Activated naive CD8-positive, alpha-beta T cell treated with anti-CD3 and anti-CD28 coated beads for 36 hours (primary cell): ENCODE data around the gene KLF15. TPM values are rescaled to one million over a fixed set of nuclear protein-coding genes. Genes with fewer than 3 reads are reported as not detected.

Experiments
- DNase-seq: peaks from one replicate; pipeline ENCODE4 v3.0.0; 2021
- H3K27ac Mint-ChIP-seq: one replicate; pipeline ENCODE4 v1.8.0; 2022; ENCODE audit warnings: mild to moderate bottlenecking, moderate library complexity, mixed read lengths
- H3K27me3 Mint-ChIP-seq: one replicate; pipeline ENCODE4 v1.8.0; 2022; ENCODE audit warnings: mild to moderate bottlenecking, mixed read lengths
- H3K36me3 Mint-ChIP-seq: one replicate; pipeline ENCODE4 v1.8.0; 2021; ENCODE audit warnings: mild to moderate bottlenecking, mixed read lengths
- H3K4me1 Mint-ChIP-seq: one replicate; pipeline ENCODE4 v1.8.0; 2021; ENCODE audit warnings: mixed read lengths
- H3K4me3 Mint-ChIP-seq: one replicate; pipeline ENCODE4 v1.8.0; 2022; ENCODE audit warnings: mild to moderate bottlenecking, moderate library complexity, mixed read lengths
- H3K9me3 Mint-ChIP-seq: one replicate; pipeline ENCODE4 v1.8.0; 2022; ENCODE audit warnings: mixed read lengths
- total RNA-seq, 2 experiments: library from RNA; stranded (reverse); gene quantifications; one replicate each; pipeline ENCODE4 v1.2.3, GENCODE V29; 2021

The KLF15 gene
- total RNA-seq, 2 experiments from 2014 or later = 0.41 to 0.42 TPM

DNA sequence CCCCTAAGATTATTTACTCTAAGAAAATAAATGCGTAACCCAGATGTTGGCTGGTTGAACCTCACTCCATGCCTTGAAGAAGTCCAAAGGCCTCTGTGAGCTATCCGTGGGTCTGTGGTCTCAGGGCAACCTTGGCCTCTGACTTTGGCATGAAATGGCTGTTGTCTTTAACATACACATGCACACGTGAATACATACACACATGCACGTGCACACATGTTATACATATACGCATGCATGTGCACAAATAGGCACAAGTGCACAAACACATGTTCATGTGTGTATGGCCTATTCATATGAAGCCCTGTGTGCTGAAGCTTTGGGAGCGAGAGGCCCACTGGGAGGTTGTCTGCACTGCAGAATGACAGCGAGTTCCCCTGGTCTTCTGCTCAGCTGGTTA, 50.8 kb downstream of the KLF15 start:
- no peak overlapping the region for H3K27ac Mint-ChIP-seq
- no peak overlapping the region for H3K4me3 Mint-ChIP-seq
- peaks cover 14% of the 10 kb centered on the region for H3K9me3 Mint-ChIP-seq
- peaks cover 12% of the 10 kb centered on the region for H3K27me3 Mint-ChIP-seq
- no peaks in the 10 kb centered on the region for H3K36me3 Mint-ChIP-seq
- DNase-seq = no peak
- no peaks in the 10 kb centered on the region for H3K4me1 Mint-ChIP-seq

DNA sequence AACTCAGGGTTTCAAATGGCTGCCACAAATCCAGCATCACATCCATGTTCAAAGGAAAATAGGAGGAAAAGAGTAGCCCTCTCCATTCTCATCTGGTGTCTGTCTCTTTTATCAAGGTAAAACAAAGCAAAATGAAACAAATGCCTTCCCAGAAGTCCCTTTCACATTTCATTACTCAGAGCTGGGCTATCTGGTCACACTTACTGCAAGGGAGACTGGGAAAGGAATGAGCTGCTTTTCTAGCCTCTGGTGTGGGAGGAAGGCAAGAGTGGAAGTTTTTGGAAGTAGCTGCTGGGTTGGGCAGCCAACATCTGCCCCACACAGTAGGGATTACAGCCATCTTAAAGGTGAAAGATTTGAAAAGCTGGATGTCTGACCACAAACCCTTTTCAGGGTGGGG, 51.8 kb downstream of the KLF15 start:
- Mint-ChIP-seq H3K27ac (no peak overlapping the region), H3K9me3 (peaks cover 14% of the 10 kb centered on the region), H3K27me3 (peaks cover 12% of the 10 kb centered on the region), H3K4me3 (no peak overlapping the region), H3K36me3 (no peaks in the 10 kb centered on the region), H3K4me1 (no peaks in the 10 kb centered on the region)
- DNase-seq = no peak

- Mint-ChIP-seq H3K4me1 (no peaks in the 10 kb centered on the region), H3K9me3 (peaks cover 14% of the 10 kb centered on the region), H3K36me3 (no peaks in the 10 kb centered on the region), H3K27me3 (peaks cover 12% of the 10 kb centered on the region), H3K27ac (no peak overlapping the region), H3K4me3 (no peak overlapping the region)
- DNase-seq = no peak
Observed at GRCh38 chr3:126304704-126305103, 52.5 kb downstream of the KLF15 start.

- Mint-ChIP-seq H3K27ac (no peak overlapping the region), H3K4me1 (no peaks in the 10 kb centered on the region), H3K9me3 (peaks cover 14% of the 10 kb centered on the region), H3K36me3 (no peaks in the 10 kb centered on the region), H3K4me3 (no peak overlapping the region), H3K27me3 (peaks cover 13% of the 10 kb centered on the region)
- DNase-seq = no peak
Observed at GRCh38 chr3:126304291-126304690, 52.9 kb downstream of the KLF15 start.

DNA sequence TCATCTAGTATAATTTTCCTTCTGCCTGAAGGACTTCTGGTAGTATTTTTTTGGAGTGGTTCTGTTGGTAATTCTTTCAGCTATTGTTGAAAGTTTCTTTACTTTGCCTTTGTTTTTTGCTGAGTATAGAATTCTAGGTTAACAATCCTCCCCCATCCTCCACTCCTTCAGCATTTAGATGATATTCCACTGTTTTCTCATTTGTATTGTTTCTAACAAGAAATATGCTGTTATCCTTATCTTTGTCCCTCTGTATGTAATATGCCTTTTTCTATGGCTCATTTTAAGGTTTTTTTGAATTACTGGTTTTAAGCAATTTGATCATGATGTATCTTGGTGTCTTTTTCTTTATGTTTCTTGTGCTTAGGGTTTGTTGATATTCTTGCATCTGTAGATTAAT, 53.9 kb downstream of the KLF15 start:
- Mint-ChIP-seq H3K9me3 (peaks cover 14% of the 10 kb centered on the region), H3K4me1 (no peaks in the 10 kb centered on the region), H3K27me3 (peaks cover 21% of the 10 kb centered on the region), H3K4me3 (no peak overlapping the region), H3K36me3 (no peaks in the 10 kb centered on the region), H3K27ac (no peak overlapping the region)
- no peak for DNase-seq

- H3K9me3 Mint-ChIP-seq = peaks cover 14% of the 10 kb centered on the region
Observed at GRCh38 chr3:126300761-126301481, 56.3 kb downstream of the KLF15 start.

GRCh38 chr3:126300001-126300760, 57.0 kb downstream of the KLF15 start:
- Mint-ChIP-seq H3K27ac (no peak overlapping the region), H3K9me3 (peaks cover 14% of the 10 kb centered on the region), H3K4me3 (no peak overlapping the region), H3K36me3 (no peaks in the 10 kb centered on the region), H3K27me3 (peaks cover 14% of the 10 kb centered on the region), H3K4me1 (no peaks in the 10 kb centered on the region)
- no peak for DNase-seq

More at GRCh38 chr3:126300761-126301481, 56.3 kb downstream of the KLF15 start:
- H3K27me3 Mint-ChIP-seq = peaks cover 21% of the 10 kb centered on the region
- no peak overlapping the region for H3K27ac Mint-ChIP-seq
- H3K36me3 Mint-ChIP-seq = no peaks in the 10 kb centered on the region
- no peak overlapping the region for H3K4me3 Mint-ChIP-seq
- DNase-seq = no peak
- H3K4me1 Mint-ChIP-seq = no peaks in the 10 kb centered on the region

DNA sequence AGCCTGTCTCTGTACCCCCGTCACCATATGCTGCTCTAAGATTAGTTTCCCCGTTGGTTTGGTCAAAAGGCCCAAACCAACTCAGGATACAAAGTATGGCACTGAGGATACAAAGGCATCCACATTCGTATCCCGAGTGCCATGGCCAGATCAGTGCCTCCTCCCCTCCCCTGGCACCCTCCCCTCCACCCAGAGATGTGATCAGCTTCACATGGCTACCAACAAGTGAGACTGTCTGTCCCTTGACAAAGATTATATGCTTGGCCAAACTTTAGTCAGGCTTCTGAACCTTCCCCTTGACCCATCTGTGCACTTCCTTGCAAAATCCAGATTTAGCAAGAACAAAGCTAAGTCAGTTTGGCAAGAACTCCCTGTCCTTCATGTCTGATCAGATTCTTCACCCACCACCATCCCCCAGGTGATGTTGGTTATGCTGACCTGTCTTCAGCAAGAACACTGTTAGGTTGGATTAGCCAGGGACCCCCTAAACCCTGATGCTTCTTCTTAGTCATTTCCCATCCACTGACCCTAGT, 61.7 kb downstream of the KLF15 start:
- H3K27me3 Mint-ChIP-seq = peaks cover 14% of the 10 kb centered on the region
- no peak overlapping the region for H3K4me3 Mint-ChIP-seq
- no peak overlapping the region for H3K27ac Mint-ChIP-seq
- H3K9me3 Mint-ChIP-seq = no peaks in the 10 kb centered on the region
- DNase-seq = no peak
- no peaks in the 10 kb centered on the region for H3K4me1 Mint-ChIP-seq
- H3K36me3 Mint-ChIP-seq = no peaks in the 10 kb centered on the region

GRCh38 chr3:126294211-126294808, 62.9 kb downstream of the KLF15 start:
- H3K4me1 Mint-ChIP-seq = no peaks in the 10 kb centered on the region
- H3K9me3 Mint-ChIP-seq = no peaks in the 10 kb centered on the region
- no peaks in the 10 kb centered on the region for H3K36me3 Mint-ChIP-seq
- no peak overlapping the region for H3K27ac Mint-ChIP-seq
- peaks cover 25% of the 10 kb centered on the region for H3K27me3 Mint-ChIP-seq
- no peak overlapping the region for H3K4me3 Mint-ChIP-seq
- no peak for DNase-seq

GRCh38 chr3:126293370-126294082, 63.7 kb downstream of the KLF15 start:
- no peaks in the 10 kb centered on the region for H3K9me3 Mint-ChIP-seq
- H3K36me3 Mint-ChIP-seq = no peaks in the 10 kb centered on the region
- no peak overlapping the region for H3K4me3 Mint-ChIP-seq
- H3K27ac Mint-ChIP-seq = no peak overlapping the region
- no peaks in the 10 kb centered on the region for H3K4me1 Mint-ChIP-seq
- DNase-seq = no peak
- peaks cover 24% of the 10 kb centered on the region for H3K27me3 Mint-ChIP-seq

Other genes starting within 250 kb of the KLF15 start
- gene ALDH1L1, start 176.8 kb downstream of the KLF15 start, total RNA-seq = not detected
- not detected for gene CFAP100, start 37.5 kb upstream of the KLF15 start, total RNA-seq
- 10 to 100 TPM; 18.7 to 19.3 TPM for gene ZXDC, start 118.5 kb upstream of the KLF15 start, total RNA-seq
- gene UROC1, start 160.4 kb upstream of the KLF15 start, total RNA-seq = not detected
- gene CHST13, start 166.7 kb upstream of the KLF15 start, total RNA-seq = not detected
- gene C3orf22, start 201.5 kb upstream of the KLF15 start, total RNA-seq = not detected